WTC11 (cell line): ENCODE results near the gene ST3GAL6.

Experiments
- ATF1 ChIP-seq: sonication (generic); formaldehyde crosslinking; IDR thresholded peaks from 2 replicates; pipeline ENCODE4 v1.8.1; 2023; ENCODE audit warnings: mild to moderate bottlenecking, moderate library complexity, missing genetic modification reagents
- ATF3 ChIP-seq: sonication (generic); formaldehyde crosslinking; conservative IDR thresholded peaks from 2 replicates; pipeline ENCODE4 v1.8.1; 2022; ENCODE audit warnings: mild to moderate bottlenecking, missing genetic modification reagents
- CBFB ChIP-seq: sonication (generic); formaldehyde crosslinking; IDR thresholded peaks from 2 replicates; pipeline ENCODE4 v1.8.1; 2022; ENCODE audit warnings: mild to moderate bottlenecking, low read depth, missing genetic modification reagents
- CREB1 ChIP-seq: sonication (generic); formaldehyde crosslinking; IDR thresholded peaks from 2 replicates; pipeline ENCODE4 v1.8.0; 2023; ENCODE audit warnings: mild to moderate bottlenecking, missing genetic modification reagents
- NR2C2 ChIP-seq: sonication (generic); formaldehyde crosslinking; IDR thresholded peaks from 2 replicates; pipeline ENCODE4 v1.8.0; 2022; ENCODE audit warnings: mild to moderate bottlenecking, missing genetic modification reagents
- NR3C1 ChIP-seq: sonication (generic); formaldehyde crosslinking; conservative IDR thresholded peaks from 2 replicates; pipeline ENCODE4 v1.8.1; 2023; ENCODE audit warnings: low read depth, mild to moderate bottlenecking, missing genetic modification reagents
- PREB ChIP-seq: sonication (generic); formaldehyde crosslinking; IDR thresholded peaks from 2 replicates; pipeline ENCODE4 v1.8.1; 2022; ENCODE audit warnings: mild to moderate bottlenecking, missing genetic modification reagents, moderate library complexity, borderline replicate concordance
- TCF7 ChIP-seq: sonication (generic); formaldehyde crosslinking; IDR thresholded peaks from 2 replicates; pipeline ENCODE4 v1.8.0; 2022; ENCODE audit warnings: mild to moderate bottlenecking, low read depth, missing genetic modification reagents, moderate library complexity
- TEAD4 ChIP-seq: sonication (generic); formaldehyde crosslinking; IDR thresholded peaks from 2 replicates; pipeline ENCODE4 v1.8.0; 2022; ENCODE audit warnings: mild to moderate bottlenecking, missing genetic modification reagents
- TF ChIP-seq, protein P1 (sequence below): fragments of 200-600 bp; IDR thresholded peaks from 2 replicates; pipeline ENCODE4 v1.8.0; 2022; ENCODE audit warnings: antibody characterized with exemption

DNA sequence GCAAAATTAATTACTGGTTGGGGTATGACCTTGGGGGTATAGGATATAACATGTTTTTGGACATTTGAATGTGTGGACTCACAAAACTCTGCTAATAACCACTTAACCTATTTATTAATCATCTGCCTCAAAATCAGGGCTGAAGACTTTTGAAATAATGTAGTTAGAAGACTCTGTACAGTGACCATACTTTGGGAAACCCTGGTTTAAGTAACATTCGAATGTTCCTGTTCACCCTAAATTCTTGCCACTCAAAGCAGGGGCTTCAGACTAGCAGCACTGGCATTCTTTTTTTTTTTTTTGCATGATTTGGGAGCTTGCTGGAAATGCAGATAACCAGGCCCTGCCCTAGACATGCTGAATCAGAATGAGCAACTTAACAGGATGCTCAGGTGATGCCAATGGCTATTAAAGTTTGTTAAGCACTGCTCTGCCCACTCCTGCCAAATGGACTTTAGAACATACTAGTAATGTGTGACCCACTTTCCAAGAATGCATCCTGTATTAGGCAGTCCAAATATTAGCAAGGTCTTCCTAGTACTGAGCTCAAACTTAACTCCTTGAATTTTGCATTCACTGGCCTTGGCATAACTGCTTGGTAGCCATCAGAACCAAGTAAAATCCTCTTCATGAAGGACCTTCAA, 12.7 kb upstream of the ST3GAL6 start:
- TF ChIP-seq, protein P1, sequence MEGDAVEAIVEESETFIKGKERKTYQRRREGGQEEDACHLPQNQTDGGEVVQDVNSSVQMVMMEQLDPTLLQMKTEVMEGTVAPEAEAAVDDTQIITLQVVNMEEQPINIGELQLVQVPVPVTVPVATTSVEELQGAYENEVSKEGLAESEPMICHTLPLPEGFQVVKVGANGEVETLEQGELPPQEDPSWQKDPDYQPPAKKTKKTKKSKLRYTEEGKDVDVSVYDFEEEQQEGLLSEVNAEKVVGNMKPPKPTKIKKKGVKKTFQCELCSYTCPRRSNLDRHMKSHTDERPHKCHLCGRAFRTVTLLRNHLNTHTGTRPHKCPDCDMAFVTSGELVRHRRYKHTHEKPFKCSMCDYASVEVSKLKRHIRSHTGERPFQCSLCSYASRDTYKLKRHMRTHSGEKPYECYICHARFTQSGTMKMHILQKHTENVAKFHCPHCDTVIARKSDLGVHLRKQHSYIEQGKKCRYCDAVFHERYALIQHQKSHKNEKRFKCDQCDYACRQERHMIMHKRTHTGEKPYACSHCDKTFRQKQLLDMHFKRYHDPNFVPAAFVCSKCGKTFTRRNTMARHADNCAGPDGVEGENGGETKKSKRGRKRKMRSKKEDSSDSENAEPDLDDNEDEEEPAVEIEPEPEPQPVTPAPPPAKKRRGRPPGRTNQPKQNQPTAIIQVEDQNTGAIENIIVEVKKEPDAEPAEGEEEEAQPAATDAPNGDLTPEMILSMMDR: no peak
- TF ChIP-seq ATF3 (CRISPR knock-in tag) (no peak), NR3C1 (CRISPR knock-in tag) (no peak), TCF7 (CRISPR knock-in tag) (no peak), NR2C2 (no peak), CBFB (no peak), CREB1 (CRISPR knock-in tag) (no peak), PREB (CRISPR knock-in tag) (no peak), TEAD4 (CRISPR knock-in tag) (no peak), ATF1 (CRISPR knock-in tag) (no peak)
